ENCODE results near the gene NARF.

- no peak for TF ChIP-seq POLR2A (IDR thresholded peaks at IDR 0.05)
- TF ChIP-seq CTCF (IDR thresholded peaks at IDR 0.05): no peak
These were observed 23.4 kb upstream of the NARF start for GRCh38 chr17:82435103-82435502.

Data from esophagus squamous epithelium (tissue), 4 donors.